Stimulated activated naive CD8-positive, alpha-beta T cell treated with anti-CD3 and anti-CD28 coated beads, Interleukin-15, Interleukin-2, amounts not matched to agents 100 U/mL and 50 U/mL, for 24 hours (primary cell): Measurements from ENCODE around the gene GRID2.
"Not testable (repeated sequence)": the region's sequence is repeated elsewhere in the genome, so short reads cannot be mapped to it uniquely, and the experiment has no call there.

Source experiments
- ATAC-seq: fragments of 150-1000 bp; cut with Tn5 transposase; one replicate; pipeline ENCODE4 v1.10.0; 2021
- DNase-seq: peaks from one replicate; pipeline ENCODE4 v3.0.0; 2021

The GRID2 gene

GRCh38 chr4:92305878-92306520 lies 2.2 kb downstream of the GRID2 start:
- no peak for DNase-seq

GRCh38 chr4:92307181-92307580 lies 3.4 kb downstream of the GRID2 start:
- DNase-seq = no peak
- ATAC-seq = no peak

More at GRCh38 chr4:92305878-92306520, 2.2 kb downstream of the GRID2 start:
- ATAC-seq = no peak

GRCh38 chr4:92307866-92308265 lies 4.1 kb downstream of the GRID2 start:
- ATAC-seq (no peak), DNase-seq (no peak)

DNA sequence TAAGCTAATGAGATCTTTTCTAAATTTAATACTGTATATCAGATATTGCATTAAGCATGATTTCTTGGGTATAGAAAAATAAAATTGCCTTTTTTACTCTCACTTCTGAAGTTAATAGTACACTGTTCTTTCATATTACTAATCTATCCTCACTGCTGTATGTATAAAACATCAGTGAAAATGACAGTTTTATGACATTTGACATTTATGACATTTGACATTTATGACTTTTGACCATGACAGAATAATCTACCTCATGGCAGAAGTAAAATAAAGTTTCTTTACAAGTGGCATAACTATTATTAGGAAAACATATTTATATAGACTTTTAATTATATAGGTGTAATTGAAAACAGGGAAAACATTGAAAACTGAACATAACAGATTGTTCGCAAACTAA lies 13.3 kb downstream of the GRID2 start:
- ATAC-seq (no peak), DNase-seq (no peak)

- ATAC-seq (no peak), DNase-seq (no peak)
These were observed 24.3 kb downstream of the GRID2 start for GRCh38 chr4:92328095-92328494.

DNA sequence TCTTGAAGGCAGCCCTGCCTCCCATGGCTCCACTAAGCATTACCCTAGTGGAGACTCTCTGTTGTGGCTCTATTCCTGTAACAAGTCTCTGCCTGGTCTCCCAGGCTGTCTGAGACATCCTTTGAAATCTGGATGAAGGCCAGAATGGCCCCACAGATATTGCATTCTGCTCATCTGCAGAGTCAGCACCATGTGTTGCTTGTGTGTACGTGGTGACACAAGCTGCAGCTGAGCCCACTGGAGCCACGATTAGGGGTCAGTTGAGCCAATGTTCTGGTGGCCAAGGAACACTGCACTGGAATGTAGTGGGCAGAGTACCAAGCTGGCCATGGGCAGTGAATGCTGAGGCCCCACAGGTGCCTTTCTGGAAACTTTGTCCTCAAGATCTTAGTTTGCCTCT lies 29.2 kb downstream of the GRID2 start:
- ATAC-seq (no peak), DNase-seq (no peak)

DNA sequence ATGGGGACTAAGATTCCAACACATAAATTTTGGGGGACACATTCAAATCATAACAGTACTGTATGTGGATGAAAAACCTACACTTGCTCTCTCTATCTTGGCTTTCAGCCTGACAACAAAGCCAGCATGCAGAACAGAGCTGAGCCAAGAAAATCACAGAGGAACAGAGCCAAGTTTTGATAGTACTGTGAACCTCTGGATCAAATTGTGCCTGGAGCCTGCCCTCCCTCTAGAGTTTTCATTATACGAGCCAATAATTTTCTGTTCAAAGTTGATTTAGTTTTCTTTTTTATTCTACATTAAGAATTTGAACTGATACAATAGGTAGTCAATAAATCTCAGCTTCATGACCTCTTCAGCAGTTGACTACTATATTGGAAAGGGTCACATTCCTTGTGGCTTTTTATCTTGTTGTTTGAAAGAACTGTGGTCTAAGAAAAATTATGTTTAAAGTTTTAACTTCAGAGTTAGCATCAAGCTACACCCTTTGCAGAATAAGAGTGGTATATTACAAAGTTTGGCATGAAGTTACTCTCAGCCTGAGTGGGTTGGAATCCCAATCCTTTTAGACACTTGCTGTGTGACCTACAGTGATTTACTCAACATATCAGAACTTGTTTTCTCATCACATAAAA lies 31.1 kb downstream of the GRID2 start:
- ATAC-seq (no peak), DNase-seq (no peak)

DNA sequence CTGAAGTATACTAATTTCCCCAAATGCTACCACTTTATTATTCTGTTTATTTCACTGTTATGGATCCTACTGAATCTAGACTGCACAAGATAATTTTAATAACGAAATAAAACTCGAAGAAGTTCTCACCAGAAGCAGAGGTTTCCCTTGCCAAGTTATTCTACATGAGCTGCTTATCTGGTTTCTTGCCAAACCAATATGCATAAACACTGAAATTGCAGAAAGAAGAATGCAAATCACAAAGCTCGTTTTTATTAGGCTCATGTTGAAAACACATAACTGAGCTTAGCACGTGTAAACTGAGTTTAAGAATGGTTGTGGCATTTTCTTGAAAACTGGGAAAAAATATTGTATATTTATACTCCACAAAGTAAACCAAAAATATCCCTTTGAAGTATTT lies 35.9 kb downstream of the GRID2 start:
- no peak for DNase-seq
- ATAC-seq = no peak

- ATAC-seq (no peak), DNase-seq (no peak)
These were observed 40.5 kb downstream of the GRID2 start for GRCh38 chr4:92344216-92344615.

- ATAC-seq (no peak), DNase-seq (no peak)
These were observed 42.5 kb downstream of the GRID2 start for GRCh38 chr4:92346289-92346688.

GRCh38 chr4:92357966-92358365 lies 54.2 kb downstream of the GRID2 start:
- ATAC-seq (no peak), DNase-seq (no peak)

GRCh38 chr4:92359491-92359890 lies 55.7 kb downstream of the GRID2 start:
- ATAC-seq (no peak), DNase-seq (no peak)

- ATAC-seq (no peak), DNase-seq (no peak)
These were observed 58.3 kb downstream of the GRID2 start for GRCh38 chr4:92362028-92362427.

DNA sequence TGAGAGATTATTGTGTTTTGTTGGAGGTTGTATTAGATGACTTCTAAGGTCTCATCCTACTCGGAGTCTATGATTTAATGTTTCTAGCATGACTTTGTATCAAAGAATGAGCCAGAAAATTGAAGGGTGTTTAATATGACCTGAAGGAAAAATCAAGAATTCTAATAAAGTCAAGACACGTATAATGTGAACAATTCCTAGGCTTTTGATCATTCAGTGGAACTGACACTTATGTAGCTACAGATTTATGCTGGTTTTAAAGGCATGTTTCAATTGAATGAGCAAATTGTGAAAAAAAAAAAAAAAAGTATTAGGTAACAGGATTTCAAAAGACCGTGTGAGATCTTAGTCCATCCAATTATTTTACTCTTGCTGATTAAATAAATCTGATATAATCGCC lies 64.9 kb downstream of the GRID2 start:
- ATAC-seq = no peak
- DNase-seq = no peak

DNA sequence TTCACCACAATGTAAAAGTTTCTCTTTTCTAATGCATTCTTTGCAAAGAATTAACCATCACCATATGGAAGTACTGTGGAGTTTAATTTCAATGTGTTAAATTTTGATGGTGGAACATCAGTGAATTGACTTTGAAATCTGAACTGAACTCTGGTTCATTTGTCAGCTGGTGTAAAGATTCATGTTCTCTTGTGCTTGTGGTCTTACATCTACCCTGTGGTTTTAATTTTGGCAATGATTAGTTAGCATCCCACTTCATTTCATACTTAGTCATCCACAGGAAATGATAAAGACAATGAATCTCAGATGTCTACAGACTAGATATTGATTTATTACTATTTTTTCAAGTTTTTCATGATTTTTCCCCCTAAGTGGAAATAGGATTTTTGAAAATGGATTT lies 77.8 kb downstream of the GRID2 start:
- DNase-seq (no peak), ATAC-seq (no peak)

DNA sequence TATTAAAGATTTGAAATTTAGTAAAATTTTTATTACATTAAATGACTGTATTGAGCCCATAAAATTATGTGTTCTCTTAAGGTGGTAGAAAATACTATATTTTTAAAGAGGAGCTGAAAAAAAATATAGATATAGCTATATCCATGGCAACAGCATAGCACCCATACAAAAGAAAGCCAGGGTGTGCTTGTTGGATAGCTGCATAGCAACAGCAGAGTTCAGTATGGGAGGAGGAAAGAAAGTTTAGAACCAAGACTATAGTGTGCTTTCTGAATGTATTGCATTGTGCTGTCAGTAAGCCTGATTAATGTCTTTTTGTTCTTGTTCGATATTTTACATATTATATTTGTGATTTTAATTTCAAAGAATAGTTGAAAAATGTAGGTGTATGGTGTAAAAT lies 78.4 kb downstream of the GRID2 start:
- ATAC-seq (no peak), DNase-seq (no peak)

DNA sequence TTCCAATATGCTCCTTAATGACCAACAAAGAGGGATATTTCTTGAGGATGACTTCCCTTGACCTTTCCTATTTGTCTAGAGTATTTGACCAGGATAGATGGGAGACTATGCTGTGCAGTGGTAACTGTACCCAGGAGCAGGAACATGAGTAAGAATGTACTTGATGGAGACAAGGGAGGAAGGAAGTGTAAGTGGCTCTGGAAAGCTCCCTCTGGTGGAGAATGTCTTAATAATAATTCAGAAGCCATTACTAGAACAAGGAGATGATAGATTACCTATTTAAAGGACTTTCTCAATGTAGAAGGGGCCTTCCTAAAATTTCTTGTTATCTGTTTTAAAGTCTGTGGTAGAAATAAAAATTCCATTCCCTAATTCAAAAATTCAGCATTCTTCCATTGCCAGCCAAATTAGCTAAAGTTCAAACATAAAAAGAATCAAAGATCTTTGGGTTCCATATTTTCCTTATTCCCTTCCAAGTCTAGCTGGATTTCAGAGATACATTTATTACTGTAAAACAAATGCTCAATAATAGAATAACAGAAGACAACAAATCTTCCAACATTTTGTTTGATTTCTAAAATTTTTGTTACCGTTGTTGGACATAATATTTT lies 83.8 kb downstream of the GRID2 start:
- ATAC-seq = no peak
- no peak for DNase-seq

GRCh38 chr4:92399032-92399431 lies 95.3 kb downstream of the GRID2 start:
- ATAC-seq (no peak), DNase-seq (no peak)

- DNase-seq, ATAC-seq: not testable (repeated sequence)
These were observed 99.8 kb downstream of the GRID2 start for GRCh38 chr4:92403525-92403924.

DNA sequence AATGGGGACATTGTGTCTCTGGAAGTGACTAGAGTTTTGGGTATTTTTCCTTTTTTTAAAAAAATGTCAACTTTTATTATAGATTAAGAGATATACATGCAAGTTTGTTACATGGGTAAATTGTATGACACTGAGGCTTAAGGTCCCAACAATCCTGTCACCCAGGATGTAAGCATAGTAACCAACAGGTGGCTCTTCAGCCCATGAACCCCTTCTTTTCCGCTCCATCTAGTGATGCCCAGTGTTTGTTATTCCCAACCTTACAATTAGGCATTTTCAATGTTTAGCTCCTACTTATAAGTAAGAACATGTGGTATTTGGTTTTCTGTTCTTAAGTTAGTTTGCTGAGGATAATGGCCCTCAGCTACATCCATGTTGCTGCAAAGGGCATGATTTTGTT lies 102.7 kb downstream of the GRID2 start:
- no peak for DNase-seq
- ATAC-seq = no peak

DNA sequence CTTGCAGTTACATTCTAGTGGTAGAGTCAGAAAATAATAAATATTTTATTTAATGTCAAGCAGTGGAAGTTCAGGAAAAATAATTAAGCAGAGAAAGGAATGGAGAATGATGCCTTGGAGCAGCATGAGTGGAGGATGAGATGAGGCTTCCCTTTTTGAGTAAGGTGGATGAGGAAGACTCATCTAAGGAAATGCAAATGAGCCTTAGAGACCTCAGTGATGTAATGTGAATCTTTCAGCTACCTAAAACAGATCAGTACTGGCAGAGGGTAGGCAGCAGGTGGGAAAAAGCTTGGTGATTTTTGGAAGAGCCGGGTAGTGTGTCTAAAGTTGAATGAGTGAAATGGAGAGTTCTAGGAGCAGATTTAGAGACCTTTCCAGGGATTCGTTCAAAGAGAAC lies 118.2 kb downstream of the GRID2 start:
- DNase-seq (no peak), ATAC-seq (no peak)

- DNase-seq = no peak
- ATAC-seq = no peak
These were observed 129.5 kb downstream of the GRID2 start for GRCh38 chr4:92433272-92433758.

DNA sequence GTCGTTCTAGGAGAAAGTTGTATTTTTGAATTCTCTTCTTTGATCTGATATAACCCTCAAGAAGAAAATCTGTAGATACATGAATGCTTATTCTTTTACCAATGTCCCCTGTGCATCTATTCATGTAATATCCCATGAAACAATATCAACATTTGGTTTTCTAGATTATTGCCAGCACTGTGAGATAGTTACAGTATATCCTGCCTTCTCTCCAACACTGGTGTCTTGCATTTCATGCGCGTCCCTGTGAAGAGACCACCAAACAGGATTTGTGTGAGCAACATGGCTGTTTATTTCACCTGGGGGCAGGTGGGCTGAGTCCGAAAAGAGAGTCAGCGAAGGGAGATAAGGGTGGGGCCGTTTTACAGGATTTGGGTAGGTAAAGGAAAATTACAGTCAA lies 135.0 kb downstream of the GRID2 start:
- not testable (repeated sequence) for ATAC-seq, DNase-seq

DNA sequence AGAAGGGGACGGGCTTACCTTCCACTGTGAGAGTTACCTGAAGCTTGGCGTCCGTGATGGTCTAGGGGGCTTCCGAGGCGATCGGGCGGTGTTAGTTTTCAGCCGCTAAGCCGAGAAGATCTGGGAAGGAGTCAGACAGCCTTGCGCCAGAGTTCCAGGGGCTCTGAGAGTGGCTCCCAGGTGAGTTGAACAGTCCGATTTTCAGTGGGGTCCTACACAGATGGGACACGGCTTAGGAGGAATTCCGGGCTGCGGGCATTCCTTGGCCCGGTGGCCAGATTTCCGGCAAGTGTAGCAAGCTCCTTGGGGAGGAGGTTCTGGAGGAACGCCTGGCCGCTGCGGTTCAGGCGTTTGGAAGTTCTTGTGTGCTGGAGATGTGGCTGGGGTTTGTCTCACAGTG lies 138.4 kb downstream of the GRID2 start:
- ATAC-seq, DNase-seq: not testable (repeated sequence)
